Osteoblast (primary cell): ENCODE data around the gene SCAI. TPM values are rescaled to one million over a fixed set of nuclear protein-coding genes. Genes with fewer than 3 reads are reported as not detected.
"Not testable (repeated sequence)": the region's sequence is repeated elsewhere in the genome, so short reads cannot be mapped to it uniquely, and the experiment has no call there.

Source experiments
- DNase-seq: peaks from one replicate; pipeline ENCODE4 v3.0.0; 2011; ENCODE audit warnings: low spot score, mixed read lengths; ENCODE audit not compliant: insufficient read length; ENCODE audit errors: missing footprints
- H2AFZ ChIP-seq: 2 replicates; pipeline ENCODE4 v1.6.0; 2011; ENCODE audit warnings: mild to moderate bottlenecking, low read length
- H3K27ac ChIP-seq: 2 replicates; pipeline ENCODE4 v1.5.1; 2011; ENCODE audit warnings: mild to moderate bottlenecking, low read depth, low read length, moderate library complexity
- H3K27me3 ChIP-seq: 2 replicates; pipeline ENCODE4 v1.6.0; 2012; ENCODE audit warnings: mild to moderate bottlenecking, control low read depth, inconsistent platforms, low read length, moderate library complexity; ENCODE audit not compliant: insufficient read depth
- H3K36me3 ChIP-seq: 2 replicates; pipeline ENCODE4 v1.5.1; 2011; ENCODE audit warnings: mild to moderate bottlenecking, low read length, control low read depth, moderate library complexity; ENCODE audit not compliant: insufficient read depth
- H3K4me1 ChIP-seq: 2 replicates; pipeline ENCODE4 v1.5.1; 2011; ENCODE audit warnings: mild to moderate bottlenecking, low read length, control low read depth, moderate library complexity; ENCODE audit not compliant: insufficient read depth
- H3K4me2 ChIP-seq: 2 replicates; pipeline ENCODE4 v1.6.0; 2011; ENCODE audit warnings: mild to moderate bottlenecking, low read length; ENCODE audit not compliant: insufficient read depth
- H3K4me3 ChIP-seq: fragments of 200-600 bp; sonication (generic); 3 replicates; pipeline ENCODE4 v1.5.1; 2012; ENCODE audit warnings: mild to moderate bottlenecking, low read length, inconsistent platforms; ENCODE audit not compliant: insufficient read depth
- H3K79me2 ChIP-seq: 2 replicates; pipeline ENCODE4 v1.6.0; 2012; ENCODE audit warnings: mild to moderate bottlenecking, low read length, control low read depth, inconsistent platforms; ENCODE audit not compliant: insufficient read depth
- H3K9me3 ChIP-seq: 2 replicates; pipeline ENCODE4 v1.5.1; 2011; ENCODE audit warnings: low read depth, low read length, control low read depth
- H4K20me1 ChIP-seq: 2 replicates; pipeline ENCODE4 v1.6.0; 2012; ENCODE audit warnings: mild to moderate bottlenecking, low read length, control low read depth; ENCODE audit not compliant: insufficient read depth
- CTCF ChIP-seq: IDR thresholded peaks from 2 replicates; pipeline ENCODE4 v1.5.1; 2011; ENCODE audit warnings: mild to moderate bottlenecking, low read depth, low read length, moderate library complexity; ENCODE audit errors: extremely low read depth
- total RNA-seq: library from RNA; depleted of rRNA; stranded (reverse); fragments of >200 nt; gene quantifications from 2 replicates; pipeline ENCODE4 v1.2.3, GENCODE V29; 2012

Gene SCAI
- total RNA-seq, 1 donor, result 11.2 TPM

GRCh38 chr9:125172031-125172755, 28.9 kb upstream of the SCAI start:
- no peak for TF ChIP-seq CTCF
- Histone ChIP-seq H3K27ac (no peak overlapping the region), H3K4me1 (peaks cover 8% of the 10 kb centered on the region), H3K27me3 (no peaks in the 10 kb centered on the region), H4K20me1 (peaks cover 25% of the 10 kb centered on the region), H2AFZ (no peak overlapping the region), H3K36me3 (peaks cover 15% of the 10 kb centered on the region), H3K9me3 (no peaks in the 10 kb centered on the region), H3K4me3 (no peak overlapping the region), H3K79me2 (peaks cover 76% of the 10 kb centered on the region), H3K4me2 (no peak overlapping the region)
- no peak for DNase-seq

DNA sequence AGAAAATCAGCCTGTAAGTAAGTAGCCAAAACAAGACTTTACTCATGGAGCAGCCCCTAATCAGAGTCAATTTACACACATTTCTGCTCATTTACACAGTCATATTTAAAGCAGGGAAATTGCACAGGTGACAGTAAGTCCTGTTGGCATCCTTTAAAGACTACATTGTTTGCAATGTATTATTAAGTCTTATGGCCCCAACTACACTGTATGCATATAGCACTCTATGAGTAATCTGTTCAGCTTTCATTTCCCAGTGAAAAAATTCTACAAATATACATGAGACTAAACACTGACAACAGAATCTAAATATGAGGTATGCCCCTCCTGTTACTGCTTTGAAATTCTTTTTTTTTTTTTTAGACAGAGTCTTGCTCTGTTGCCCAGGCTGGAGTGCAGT, 26.6 kb upstream of the SCAI start:
- H3K79me2 ChIP-seq, result peaks cover 62% of the 10 kb centered on the region
- H3K27me3 ChIP-seq, result no peaks in the 10 kb centered on the region
- H3K4me1 ChIP-seq, result peaks cover 24% of the 10 kb centered on the region
- peak; percentile 30 for DNase-seq
- H3K9me3 ChIP-seq, result no peaks in the 10 kb centered on the region
- peaks cover 15% of the 10 kb centered on the region for H3K36me3 ChIP-seq
- no peak overlapping the region for H3K4me3 ChIP-seq
- H3K4me2 ChIP-seq, result no peak overlapping the region
- no peak overlapping the region for H3K27ac ChIP-seq
- H4K20me1 ChIP-seq, result peaks cover 20% of the 10 kb centered on the region
- no peak for TF ChIP-seq CTCF
- no peak overlapping the region for H2AFZ ChIP-seq

DNA sequence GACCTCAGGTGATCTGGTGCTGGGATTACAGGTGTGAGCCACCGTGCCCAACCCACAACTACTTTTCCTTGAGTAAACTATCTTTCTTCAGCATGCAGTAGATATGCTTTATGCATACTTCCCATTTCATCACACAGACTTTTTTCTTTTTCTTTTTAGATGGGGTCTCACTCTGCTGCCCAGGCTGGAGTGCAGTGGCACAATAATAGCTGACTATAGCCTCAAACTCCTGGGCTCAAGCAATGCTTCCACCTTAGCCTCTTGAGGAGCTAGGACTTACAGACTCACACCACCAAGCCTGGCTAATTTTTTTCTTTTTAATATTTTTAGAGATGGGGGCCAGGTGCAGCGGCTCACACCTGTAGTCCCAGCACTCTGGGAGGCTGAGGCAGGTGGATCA, 23.4 kb upstream of the SCAI start:
- H4K20me1 ChIP-seq, result peaks cover 7% of the 10 kb centered on the region
- H3K9me3 ChIP-seq, result no peaks in the 10 kb centered on the region
- no peak for DNase-seq
- no peaks in the 10 kb centered on the region for H3K27me3 ChIP-seq
- H3K79me2 ChIP-seq, result peaks cover 52% of the 10 kb centered on the region
- H2AFZ ChIP-seq, result no peak overlapping the region
- no peak for TF ChIP-seq CTCF
- peaks cover 19% of the 10 kb centered on the region for H3K36me3 ChIP-seq
- peaks cover 22% of the 10 kb centered on the region for H3K4me1 ChIP-seq
- H3K27ac ChIP-seq, result peak overlapping the region; percentile 14
- H3K4me2 ChIP-seq, result no peak overlapping the region
- H3K4me3 ChIP-seq, result no peak overlapping the region

DNA sequence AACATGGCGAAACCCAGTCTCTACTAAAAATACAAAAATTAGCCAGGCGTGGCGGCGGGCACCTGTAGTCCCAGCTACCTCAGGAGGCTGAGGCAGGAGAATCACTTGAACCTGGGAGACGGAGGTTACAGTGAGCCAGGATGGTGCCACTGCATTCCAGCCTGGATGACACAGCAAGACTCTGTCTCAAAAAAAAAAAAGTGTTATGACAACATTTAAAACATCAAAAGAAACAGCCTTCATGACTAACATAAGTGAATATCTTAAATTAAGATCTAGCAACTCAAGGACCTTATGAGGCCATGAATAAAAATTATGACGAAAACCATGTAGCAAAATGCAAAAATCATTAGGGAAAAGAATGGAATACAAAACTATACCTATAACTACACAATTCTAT, 19.6 kb upstream of the SCAI start:
- H4K20me1 ChIP-seq, DNase-seq, H3K4me3 ChIP-seq, H3K27ac ChIP-seq, H3K9me3 ChIP-seq, H2AFZ ChIP-seq, H3K27me3 ChIP-seq, H3K4me2 ChIP-seq: not testable (repeated sequence)
- Histone ChIP-seq H3K36me3 (peaks cover 11% of the 10 kb centered on the region), H3K79me2 (peaks cover 55% of the 10 kb centered on the region), H3K4me1 (peaks cover 28% of the 10 kb centered on the region)
